ENCODE data around the gene NDUFB6.
"Not testable (repeated sequence)": the region's sequence is repeated elsewhere in the genome, so short reads cannot be mapped to it uniquely, and the experiment has no call there.

DNA sequence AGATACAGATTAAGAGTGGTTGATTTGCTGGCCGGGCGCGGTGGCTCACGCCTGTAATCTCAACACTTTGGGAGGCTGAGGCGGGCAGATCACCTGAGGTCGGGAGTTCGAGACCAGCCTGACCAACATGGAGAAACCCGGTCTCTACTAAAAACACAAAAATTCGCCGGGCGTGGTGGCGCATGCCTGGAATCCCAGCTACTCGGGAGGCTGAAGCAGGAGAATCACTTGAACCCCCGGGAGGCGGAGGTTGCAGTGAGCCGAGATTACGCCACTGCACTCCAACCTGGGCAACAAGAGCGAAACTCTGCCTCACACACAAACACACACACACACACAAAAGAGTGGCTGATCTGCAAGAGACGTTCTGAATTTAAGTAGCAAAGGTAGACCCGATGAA, 24.7 kb downstream of the NDUFB6 start:
- TF ChIP-seq POLR2AphosphoS5, EP300 (IDR thresholded peaks at IDR 0.05): not testable (repeated sequence)

Data from esophagus muscularis mucosa (tissue), 3 donors.